ENCODE results near the gene CFAP92. TPM values are rescaled to one million over a fixed set of nuclear protein-coding genes. Genes with fewer than 3 reads are reported as not detected.
A peak's percentile ranks its signal among the peaks of the same experiment; 100 is the strongest.

The CFAP92 gene
- total and polyA plus RNA-seq, 2 donors (not counting 1 experiment from before 2014, with no cell fraction given): not detected

GRCh38 chr3:129025691-129026435, 32.0 kb upstream of the CFAP92 start:
- H3K79me2 ChIP-seq (ENCODE audit: control insufficient read depth, insufficient read depth, low read length): no peaks in the 10 kb centered on the region
- 94% methylated on average over 8 of the region's 8 CpGs for WGBS (ENCODE audit: insufficient coverage)
- no peaks in the 10 kb centered on the region for H3K36me3 ChIP-seq (replicated peaks in 1 of 2; ENCODE audit: control extremely low read depth in 1 of 2, control insufficient read depth in 1 of 2, extremely low read depth in 1 of 2, insufficient read depth in 2 of 2, low read length in 1 of 2)
- ATAC-seq (ENCODE audit: low read depth) (no peak), DNase-seq (no peak)
- H3K4me3 ChIP-seq (ENCODE audit: control extremely low read depth in 1 of 5, extremely low read depth in 1 of 5, insufficient read depth in 1 of 5, low read depth in 2 of 5, low read length in 4 of 5): no peak overlapping the region
- no peaks in the 10 kb centered on the region for H3K9me3 Mint-ChIP-seq (ENCODE audit: insufficient read depth)
- ChIA-PET POLR2A (interaction anchor here (1.1 to 1.4 kb wide), 2 partner anchors 9 to 95 kb away, joined by 3 to 19 read pairs; no protein-coding TSS in a partner anchor), CTCF (interaction anchor here (0.8 to 4.0 kb wide), 12 partner anchors 9 to 408 kb away, joined by 3 to 53 read pairs (median 4); partner anchors contain the start of gene CFAP92)
- H3K27ac ChIP-seq (ENCODE audit: low read length in 2 of 2): peak overlapping the region in 1 of 2 donors; percentile 83
- peaks cover 3% of the 10 kb centered on the region for H3K27me3 Mint-ChIP-seq
- peak overlapping the region; percentile 91 for H3K4me3 Mint-ChIP-seq
- peak overlapping the region; percentile 88 for H3K9ac ChIP-seq (ENCODE audit: low read length)
- peaks cover 0 to 6% (median 0%) of the 10 kb centered on the region in 4 experiments for H3K27me3 ChIP-seq (replicated peaks in 1 of 4; ENCODE audit: control extremely low read depth in 1 of 4, control insufficient read depth in 3 of 4, insufficient read depth in 4 of 4, low read length in 3 of 4)
- peak overlapping the region; percentile 97 for H2AFZ ChIP-seq (ENCODE audit: insufficient read depth, low read depth, low read length, poor library complexity, severe bottlenecking)
- peaks cover 0 to 20% (median 0%) of the 10 kb centered on the region in 3 donors for H3K9me3 ChIP-seq (ENCODE audit: control extremely low read depth in 1 of 3, control insufficient read depth in 2 of 3, insufficient read depth in 1 of 3, low read length in 2 of 3)
- no peak for TF ChIP-seq EZH2 (IDR thresholded peaks at IDR 0.05; ENCODE audit: borderline replicate concordance, insufficient read depth, low read depth, low read length, poor library complexity, severe bottlenecking)
- peaks cover 22% of the 10 kb centered on the region for H3K4me1 Mint-ChIP-seq
- H3K4me2 ChIP-seq (replicated peaks; ENCODE audit: low read depth, low read length, poor library complexity, severe bottlenecking): peak overlapping the region; percentile 99
- peaks cover 13 to 15% of the 10 kb centered on the region in 2 donors for H3K4me1 ChIP-seq (ENCODE audit: control insufficient read depth in 2 of 2, insufficient read depth in 2 of 2, low read length in 2 of 2)
- H4K20me1 ChIP-seq (ENCODE audit: control insufficient read depth, insufficient read depth, low read length, poor library complexity, severe bottlenecking): no peaks in the 10 kb centered on the region
- intact Hi-C loops (cut with micrococcal nuclease): loop anchor here (2.0 kb wide), 3 partner anchors 27 to 157 kb away; partner anchors contain the start of genes CNBP and RAB43
- peak overlapping the region; percentile 95 for H3K27ac Mint-ChIP-seq

GRCh38 chr3:129025108-129025507, 31.2 kb upstream of the CFAP92 start:
- Histone ChIP-seq H3K27me3 (replicated peaks in 1 of 4; ENCODE audit: control extremely low read depth in 1 of 4, control insufficient read depth in 3 of 4, insufficient read depth in 4 of 4, low read length in 3 of 4) (no peaks in the 10 kb centered on the region), H3K4me3 (ENCODE audit: control extremely low read depth in 1 of 5, extremely low read depth in 1 of 5, insufficient read depth in 1 of 5, low read depth in 2 of 5, low read length in 4 of 5) (no peak overlapping the region), H4K20me1 (ENCODE audit: control insufficient read depth, insufficient read depth, low read length, poor library complexity, severe bottlenecking) (no peaks in the 10 kb centered on the region), H3K9me3 (ENCODE audit: control extremely low read depth in 1 of 3, control insufficient read depth in 2 of 3, insufficient read depth in 1 of 3, low read length in 2 of 3) (peaks cover 0 to 14% (median 0%) of the 10 kb centered on the region in 3 donors), H2AFZ (ENCODE audit: insufficient read depth, low read depth, low read length, poor library complexity, severe bottlenecking) (no peak overlapping the region), H3K27ac (ENCODE audit: low read length in 2 of 2) (no peak overlapping the region), H3K9ac (ENCODE audit: low read length) (no peak overlapping the region), H3K36me3 (replicated peaks in 1 of 2; ENCODE audit: control extremely low read depth in 1 of 2, control insufficient read depth in 1 of 2, extremely low read depth in 1 of 2, insufficient read depth in 2 of 2, low read length in 1 of 2) (no peaks in the 10 kb centered on the region), H3K79me2 (ENCODE audit: control insufficient read depth, insufficient read depth, low read length) (no peaks in the 10 kb centered on the region), H3K4me2 (replicated peaks; ENCODE audit: low read depth, low read length, poor library complexity, severe bottlenecking) (no peak overlapping the region), H3K4me1 (ENCODE audit: control insufficient read depth in 2 of 2, insufficient read depth in 2 of 2, low read length in 2 of 2) (peaks cover 13 to 15% of the 10 kb centered on the region in 2 donors)
- TF ChIP-seq CTCF (IDR thresholded peaks at IDR 0.05): no peak
- POLR2A ChIA-PET: no interaction called here
- no peak for DNase-seq
- Mint-ChIP-seq H3K4me1 (peaks cover 22% of the 10 kb centered on the region), H3K4me3 (peak overlapping the region; percentile 47), H3K27me3 (peaks cover 1% of the 10 kb centered on the region), H3K27ac (no peak overlapping the region), H3K9me3 (ENCODE audit: insufficient read depth) (no peaks in the 10 kb centered on the region)
- intact Hi-C loops (cut with micrococcal nuclease): no loop called here
- no peak for ATAC-seq (ENCODE audit: low read depth)
- 94% methylated on average over 15 of the region's 15 CpGs for WGBS (ENCODE audit: insufficient coverage)
- CTCF ChIA-PET: interaction anchor here (0.9 to 4.0 kb wide), 5 partner anchors 8 to 292 kb away, joined by 3 to 53 read pairs (median 4); a partner anchor contains a TSS

Measured in B cell (primary cell).